Measurements from ENCODE around the gene APBB2. TPM values are rescaled to one million over a fixed set of nuclear protein-coding genes. Genes with fewer than 3 reads are reported as not detected.

Gene APBB2
- total RNA-seq, 1 experiment from 2014 or later: 17.7 TPM

DNA sequence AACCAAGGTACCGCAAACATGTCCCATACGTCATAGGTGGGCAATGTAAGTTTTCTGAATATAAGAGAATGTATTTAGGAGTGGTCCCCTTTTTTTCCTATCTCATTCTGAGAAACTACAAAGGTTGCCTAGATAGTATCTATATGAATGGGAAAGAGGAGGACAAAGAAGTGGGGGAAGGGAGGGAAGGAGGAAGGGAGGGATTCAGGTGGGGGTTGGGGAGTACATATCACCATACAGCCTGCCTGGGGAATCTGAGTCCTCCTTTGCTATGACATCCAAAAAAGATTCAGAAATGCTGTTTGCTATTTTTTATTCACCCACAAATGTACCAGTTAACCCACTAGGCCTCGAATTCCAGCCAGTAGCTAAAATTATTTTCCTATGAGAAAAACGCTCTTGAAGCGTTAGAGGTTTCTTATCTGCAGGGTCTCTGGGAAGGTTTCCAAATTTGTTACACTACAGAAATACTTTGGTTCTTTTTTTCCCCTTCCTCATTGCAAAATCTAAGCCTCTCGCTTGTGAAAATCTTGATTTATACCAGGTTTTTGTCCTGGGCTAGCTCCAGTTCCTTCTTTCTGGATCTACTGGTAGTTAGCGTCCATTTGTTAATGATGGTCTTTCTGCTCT lies 251.7 kb downstream of the APBB2 start:
- CTCF ChIA-PET: no interaction called here
- no peaks in the 10 kb centered on the region for H3K36me3 Mint-ChIP-seq (ENCODE audit: insufficient read depth, unreplicated experiment)
- no peaks in the 10 kb centered on the region for H3K4me1 Mint-ChIP-seq (ENCODE audit: low read depth, unreplicated experiment)
- no peaks in the 10 kb centered on the region for H3K9me3 Mint-ChIP-seq (ENCODE audit: low read depth, unreplicated experiment)
- intact Hi-C loops (cut with micrococcal nuclease; ENCODE audit: unreplicated experiment): no loop called here
- TF ChIP-seq, protein P1, sequence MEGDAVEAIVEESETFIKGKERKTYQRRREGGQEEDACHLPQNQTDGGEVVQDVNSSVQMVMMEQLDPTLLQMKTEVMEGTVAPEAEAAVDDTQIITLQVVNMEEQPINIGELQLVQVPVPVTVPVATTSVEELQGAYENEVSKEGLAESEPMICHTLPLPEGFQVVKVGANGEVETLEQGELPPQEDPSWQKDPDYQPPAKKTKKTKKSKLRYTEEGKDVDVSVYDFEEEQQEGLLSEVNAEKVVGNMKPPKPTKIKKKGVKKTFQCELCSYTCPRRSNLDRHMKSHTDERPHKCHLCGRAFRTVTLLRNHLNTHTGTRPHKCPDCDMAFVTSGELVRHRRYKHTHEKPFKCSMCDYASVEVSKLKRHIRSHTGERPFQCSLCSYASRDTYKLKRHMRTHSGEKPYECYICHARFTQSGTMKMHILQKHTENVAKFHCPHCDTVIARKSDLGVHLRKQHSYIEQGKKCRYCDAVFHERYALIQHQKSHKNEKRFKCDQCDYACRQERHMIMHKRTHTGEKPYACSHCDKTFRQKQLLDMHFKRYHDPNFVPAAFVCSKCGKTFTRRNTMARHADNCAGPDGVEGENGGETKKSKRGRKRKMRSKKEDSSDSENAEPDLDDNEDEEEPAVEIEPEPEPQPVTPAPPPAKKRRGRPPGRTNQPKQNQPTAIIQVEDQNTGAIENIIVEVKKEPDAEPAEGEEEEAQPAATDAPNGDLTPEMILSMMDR (IDR thresholded peaks at IDR 0.05; ENCODE audit: unreplicated experiment): no peak
- no peak for DNase-seq
- no peak overlapping the region for H3K27ac Mint-ChIP-seq (ENCODE audit: unreplicated experiment)
- no TSS peak for BruUV-seq (replicated peaks)
- H3K27me3 Mint-ChIP-seq (ENCODE audit: unreplicated experiment): no peaks in the 10 kb centered on the region
- H3K4me3 Mint-ChIP-seq (ENCODE audit: low read depth, unreplicated experiment): no peak overlapping the region

GRCh38 chr4:40960941-40961340 lies 253.4 kb downstream of the APBB2 start:
- TF ChIP-seq, protein P1 (IDR thresholded peaks at IDR 0.05; ENCODE audit: unreplicated experiment): no peak
- Mint-ChIP-seq H3K36me3 (ENCODE audit: insufficient read depth, unreplicated experiment) (no peaks in the 10 kb centered on the region), H3K4me1 (ENCODE audit: low read depth, unreplicated experiment) (no peaks in the 10 kb centered on the region), H3K4me3 (ENCODE audit: low read depth, unreplicated experiment) (no peak overlapping the region), H3K9me3 (ENCODE audit: low read depth, unreplicated experiment) (no peaks in the 10 kb centered on the region), H3K27me3 (ENCODE audit: unreplicated experiment) (no peaks in the 10 kb centered on the region), H3K27ac (ENCODE audit: unreplicated experiment) (no peak overlapping the region)
- DNase-seq: no peak
- intact Hi-C loops (cut with micrococcal nuclease; ENCODE audit: unreplicated experiment): no loop called here
- BruUV-seq (replicated peaks): no TSS peak
- CTCF ChIA-PET: no interaction called here

GRCh38 chr4:40957281-40957680 lies 257.1 kb downstream of the APBB2 start:
- BruUV-seq (replicated peaks): no TSS peak
- intact Hi-C loops (cut with micrococcal nuclease; ENCODE audit: unreplicated experiment): no loop called here
- CTCF ChIA-PET: interaction anchor here (0.6 kb wide), 1 partner anchor 1447 kb away, joined by 3 read pairs; no protein-coding TSS in a partner anchor

DNA sequence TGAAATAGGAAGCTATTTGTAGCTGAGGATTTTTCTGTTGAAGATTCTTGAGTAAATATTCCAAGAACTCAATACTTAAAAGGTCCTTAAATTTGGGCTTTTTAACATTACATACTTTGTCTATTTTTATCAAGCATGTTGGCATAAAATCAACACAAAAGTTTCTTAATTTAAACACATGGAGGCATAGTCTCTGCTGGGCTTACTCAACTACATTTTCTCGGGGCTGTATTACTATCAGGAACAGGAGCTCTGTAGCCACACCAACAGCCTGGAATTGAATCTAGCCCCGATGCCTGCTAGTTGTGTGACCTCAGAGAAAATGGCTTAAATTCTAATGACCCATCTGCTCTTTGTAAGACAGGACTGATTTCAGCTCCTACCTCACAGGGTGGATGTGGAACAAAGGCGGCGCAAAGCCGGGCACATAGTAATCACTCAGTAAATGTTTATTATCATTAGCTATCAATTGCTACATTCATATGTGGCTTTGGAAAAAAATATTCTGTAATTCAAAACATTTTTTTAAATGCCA lies 257.6 kb downstream of the APBB2 start:
- Mint-ChIP-seq H3K27me3 (ENCODE audit: unreplicated experiment) (no peaks in the 10 kb centered on the region), H3K4me1 (ENCODE audit: low read depth, unreplicated experiment) (no peaks in the 10 kb centered on the region), H3K36me3 (ENCODE audit: insufficient read depth, unreplicated experiment) (no peaks in the 10 kb centered on the region), H3K4me3 (ENCODE audit: low read depth, unreplicated experiment) (no peak overlapping the region), H3K9me3 (ENCODE audit: low read depth, unreplicated experiment) (no peaks in the 10 kb centered on the region), H3K27ac (ENCODE audit: unreplicated experiment) (no peak overlapping the region)
- BruUV-seq (replicated peaks): no TSS peak
- intact Hi-C loops (cut with micrococcal nuclease; ENCODE audit: unreplicated experiment): no loop called here
- no peak for DNase-seq
- TF ChIP-seq, protein P1 (IDR thresholded peaks at IDR 0.05; ENCODE audit: unreplicated experiment): no peak
- CTCF ChIA-PET: interaction anchor here (0.6 kb wide), 1 partner anchor 1447 kb away, joined by 3 read pairs; no protein-coding TSS in a partner anchor

More at GRCh38 chr4:40957281-40957680, 257.1 kb downstream of the APBB2 start:
- Mint-ChIP-seq H3K9me3 (ENCODE audit: low read depth, unreplicated experiment) (no peaks in the 10 kb centered on the region), H3K36me3 (ENCODE audit: insufficient read depth, unreplicated experiment) (no peaks in the 10 kb centered on the region), H3K27ac (ENCODE audit: unreplicated experiment) (no peak overlapping the region), H3K4me1 (ENCODE audit: low read depth, unreplicated experiment) (no peaks in the 10 kb centered on the region), H3K4me3 (ENCODE audit: low read depth, unreplicated experiment) (no peak overlapping the region), H3K27me3 (ENCODE audit: unreplicated experiment) (no peaks in the 10 kb centered on the region)
- TF ChIP-seq, protein P1 (IDR thresholded peaks at IDR 0.05; ENCODE audit: unreplicated experiment): no peak
- no peak for DNase-seq
